ENCODE results near the gene NUDT3. TPM values are rescaled to one million over a fixed set of nuclear protein-coding genes. Genes with fewer than 3 reads are reported as not detected.

NUDT3 gene
- total RNA-seq, 2 donors from 2014 or later = 22.8 to 24.7 TPM

DNA sequence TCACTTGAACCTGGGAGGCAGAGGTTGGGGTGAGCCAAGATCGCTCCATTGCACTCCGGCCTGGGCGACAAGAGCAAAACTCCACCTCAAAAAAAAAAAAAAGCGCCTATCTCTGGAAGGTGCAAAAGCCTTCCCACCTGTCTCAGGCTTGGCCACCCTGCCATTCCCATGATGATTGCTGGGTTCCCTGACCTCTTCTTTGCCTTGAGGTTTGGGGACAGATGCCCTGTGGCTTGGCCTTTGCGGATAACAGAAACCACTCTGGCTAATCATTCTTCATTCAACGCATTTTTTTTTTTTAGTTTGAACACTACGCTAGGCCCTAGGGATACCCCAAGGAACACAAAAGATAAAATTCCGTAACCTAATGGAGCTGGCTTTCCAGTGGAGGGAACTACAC, 162.6 kb downstream of the NUDT3 start:
- peaks cover 47% of the 10 kb centered on the region for H3K4me1 Mint-ChIP-seq

More for the DNA sequence above, 162.6 kb downstream of the NUDT3 start:
- Histone ChIP-seq H3K9ac (ENCODE audit: extremely low read depth, low read length, poor library complexity, severe bottlenecking) (no peak overlapping the region), H3K4me3 (ENCODE audit: low read length) (no peak overlapping the region), H3K27ac (ENCODE audit: low read depth, low read length) (no peak overlapping the region), H3K9me3 (ENCODE audit: control insufficient read depth, low read length) (no peaks in the 10 kb centered on the region), H3K27me3 (ENCODE audit: control insufficient read depth, insufficient read depth, low read length, poor library complexity, severe bottlenecking) (no peaks in the 10 kb centered on the region), H3K4me1 (ENCODE audit: control insufficient read depth, insufficient read depth, low read length) (peaks cover 11% of the 10 kb centered on the region), H3K36me3 (ENCODE audit: control insufficient read depth, insufficient read depth, low read length) (no peaks in the 10 kb centered on the region)
- 92 to 100% methylated on average over 1 to 8 of the region's 8 CpGs for WGBS, 2 experiments (ENCODE audit: insufficient coverage in 1 of 2, insufficient read length in 1 of 2)
- H3K36me3 Mint-ChIP-seq (ENCODE audit: low read depth) = no peaks in the 10 kb centered on the region
- TF ChIP-seq, protein P1, sequence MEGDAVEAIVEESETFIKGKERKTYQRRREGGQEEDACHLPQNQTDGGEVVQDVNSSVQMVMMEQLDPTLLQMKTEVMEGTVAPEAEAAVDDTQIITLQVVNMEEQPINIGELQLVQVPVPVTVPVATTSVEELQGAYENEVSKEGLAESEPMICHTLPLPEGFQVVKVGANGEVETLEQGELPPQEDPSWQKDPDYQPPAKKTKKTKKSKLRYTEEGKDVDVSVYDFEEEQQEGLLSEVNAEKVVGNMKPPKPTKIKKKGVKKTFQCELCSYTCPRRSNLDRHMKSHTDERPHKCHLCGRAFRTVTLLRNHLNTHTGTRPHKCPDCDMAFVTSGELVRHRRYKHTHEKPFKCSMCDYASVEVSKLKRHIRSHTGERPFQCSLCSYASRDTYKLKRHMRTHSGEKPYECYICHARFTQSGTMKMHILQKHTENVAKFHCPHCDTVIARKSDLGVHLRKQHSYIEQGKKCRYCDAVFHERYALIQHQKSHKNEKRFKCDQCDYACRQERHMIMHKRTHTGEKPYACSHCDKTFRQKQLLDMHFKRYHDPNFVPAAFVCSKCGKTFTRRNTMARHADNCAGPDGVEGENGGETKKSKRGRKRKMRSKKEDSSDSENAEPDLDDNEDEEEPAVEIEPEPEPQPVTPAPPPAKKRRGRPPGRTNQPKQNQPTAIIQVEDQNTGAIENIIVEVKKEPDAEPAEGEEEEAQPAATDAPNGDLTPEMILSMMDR (conservative IDR thresholded peaks at IDR 0.05) = no peak
- H3K9me3 Mint-ChIP-seq = no peaks in the 10 kb centered on the region
- DNase-seq = no peak
- no peaks in the 10 kb centered on the region for H3K27me3 Mint-ChIP-seq (ENCODE audit: insufficient read depth)
- H3K27ac Mint-ChIP-seq = no peak overlapping the region
- no peak overlapping the region for H3K4me3 Mint-ChIP-seq

Small RNAs within 50 kb of the gene (microRNA-seq; reads per million reads assigned to microRNA genes)
- not detected for gene MIR6835 (ENCODE audit: borderline microRNAs expressed)

Other genes with a start within 250 kb of the NUDT3 start
- gene GRM4, start 246.6 kb downstream of the NUDT3 start, total RNA-seq = 1 to 10 TPM; 3.1 to 9.1 TPM
- gene HMGA1, start 155.8 kb downstream of the NUDT3 start, total RNA-seq = 1,000 to 10,000 TPM; 1,306 to 1,595 TPM
- 1 to 10 TPM; 7.2 to 7.9 TPM for gene SMIM29, start 143.7 kb downstream of the NUDT3 start, total RNA-seq
- gene RPS10, start 33.4 kb upstream of the NUDT3 start, total RNA-seq = 1,000 to 10,000 TPM; 1,892 to 2,030 TPM
- 1 to 10 TPM; 7.2 to 7.3 TPM for gene PACSIN1, start 73.4 kb upstream of the NUDT3 start, total RNA-seq
- gene SPDEF, start 163.7 kb upstream of the NUDT3 start, total RNA-seq = 1 to 10 TPM; 1.1 to 2.6 TPM